ENCODE data around the gene CHKB. TPM values are rescaled to one million over a fixed set of nuclear protein-coding genes. Genes with fewer than 3 reads are reported as not detected.
A peak's percentile ranks its signal among the peaks of the same experiment; 100 is the strongest.

Gene CHKB
- total RNA-seq, 1 donor from 2014 or later, result 27.1 TPM

DNA sequence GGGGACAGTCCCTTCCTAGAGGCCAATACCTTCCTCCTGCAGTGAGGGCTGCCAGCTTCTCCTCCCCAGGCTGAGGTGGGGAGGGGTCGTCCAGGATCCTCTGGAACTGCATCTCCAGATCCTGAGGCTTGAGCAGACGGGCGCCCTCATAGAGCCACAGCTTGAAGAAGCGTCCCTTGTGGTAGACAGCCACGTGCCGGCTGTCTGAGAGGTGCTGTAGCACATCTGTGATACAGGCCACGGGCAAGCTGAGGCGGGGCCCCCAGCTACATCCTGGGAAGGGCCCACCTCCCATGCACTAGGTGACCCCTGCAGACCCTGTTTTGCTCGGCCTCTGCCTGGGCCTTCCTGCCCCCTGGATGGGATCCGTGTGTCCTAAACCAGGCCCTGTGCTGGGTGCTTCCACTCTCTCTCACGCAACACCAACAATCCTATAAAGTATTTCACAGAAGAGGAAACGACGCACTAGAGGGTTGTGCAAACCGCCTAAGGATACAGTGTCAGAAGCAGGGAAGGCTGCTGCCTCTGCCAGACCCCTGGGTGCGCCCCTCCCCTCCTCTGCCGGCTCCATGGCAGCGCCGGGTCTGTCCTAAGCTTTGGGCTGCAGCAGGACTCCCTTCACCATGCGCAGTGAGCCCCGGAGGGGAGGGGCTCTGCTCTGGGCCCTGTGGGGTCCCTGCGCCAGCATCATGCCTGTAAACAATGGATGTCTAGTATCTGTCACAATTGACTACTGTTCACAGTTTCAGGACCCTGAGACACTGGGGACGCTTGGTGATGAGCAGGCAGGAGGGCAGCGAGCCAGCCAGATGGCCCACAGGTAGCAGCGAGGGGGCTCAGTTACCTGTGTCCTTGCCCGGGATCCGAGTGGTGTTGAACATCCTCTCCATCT lies 8.9 kb downstream of the CHKB start:
- no peak for DNase-seq (ENCODE audit: low read depth)

DNA sequence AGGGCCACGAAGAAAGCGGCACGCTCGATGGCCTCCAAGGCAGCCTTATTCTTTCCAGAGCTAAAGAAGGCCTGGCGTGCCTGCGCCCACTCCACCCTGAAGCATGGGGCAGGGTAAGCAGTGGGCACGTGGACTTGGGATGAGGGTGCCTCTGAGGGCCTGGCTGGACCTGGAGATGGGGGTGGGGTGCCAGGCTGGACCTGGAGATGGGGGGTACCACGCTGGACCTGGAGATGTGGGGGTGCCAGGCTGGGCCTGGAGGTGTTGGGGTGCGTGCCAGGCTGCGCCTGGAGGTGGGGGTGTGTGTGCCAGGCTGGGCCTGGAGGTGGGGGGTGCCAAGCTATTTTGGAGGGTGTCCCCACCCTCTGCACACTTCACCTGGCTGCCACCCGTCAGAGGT lies 9.7 kb downstream of the CHKB start:
- no peak for DNase-seq (ENCODE audit: low read depth)

DNA sequence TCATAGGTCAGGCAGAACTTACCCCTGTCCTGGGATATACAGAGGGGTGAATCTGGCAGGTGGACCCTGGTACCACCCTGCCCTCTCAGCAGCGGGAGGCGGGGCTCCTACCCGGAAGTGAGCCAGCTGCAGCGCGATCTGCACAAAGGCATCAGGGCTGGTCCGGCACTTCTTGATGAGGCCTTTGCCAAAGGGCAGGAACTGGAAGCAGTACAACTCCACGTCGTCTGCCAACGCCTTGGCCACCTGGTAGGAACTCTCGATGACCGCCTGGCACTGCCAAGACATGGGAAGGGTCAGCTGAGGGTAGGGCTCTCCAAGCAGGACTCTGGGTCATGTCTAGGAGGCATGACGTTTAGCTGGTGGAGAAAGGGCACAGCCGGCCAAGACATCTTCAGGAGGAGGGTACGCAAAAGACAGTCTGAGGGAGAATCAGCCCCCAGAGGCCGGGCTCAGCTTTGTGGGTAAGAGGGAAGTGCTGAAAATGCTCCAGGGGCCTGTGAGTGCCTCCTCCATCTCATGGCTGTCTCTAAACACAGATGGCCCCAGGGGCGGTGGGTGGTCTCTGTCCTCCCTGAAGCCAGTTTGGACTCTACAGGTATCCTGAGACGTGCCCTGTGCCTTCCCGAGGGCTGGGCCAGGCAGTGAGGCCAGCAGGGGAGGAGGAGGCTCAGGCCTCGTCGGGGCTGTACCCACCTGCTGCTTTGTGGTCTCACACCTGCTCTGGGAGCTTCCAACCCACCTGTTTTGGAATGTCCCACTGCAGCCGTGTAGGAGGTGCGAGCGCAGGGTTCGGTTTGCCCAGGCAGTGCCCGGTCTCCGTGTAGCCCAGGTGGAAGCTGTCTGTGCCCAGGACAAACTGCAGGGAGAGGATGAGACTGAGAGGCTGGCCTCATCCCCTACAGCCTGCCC lies 11.1 kb downstream of the CHKB start:
- DNase-seq (ENCODE audit: low read depth), result no peak

DNA sequence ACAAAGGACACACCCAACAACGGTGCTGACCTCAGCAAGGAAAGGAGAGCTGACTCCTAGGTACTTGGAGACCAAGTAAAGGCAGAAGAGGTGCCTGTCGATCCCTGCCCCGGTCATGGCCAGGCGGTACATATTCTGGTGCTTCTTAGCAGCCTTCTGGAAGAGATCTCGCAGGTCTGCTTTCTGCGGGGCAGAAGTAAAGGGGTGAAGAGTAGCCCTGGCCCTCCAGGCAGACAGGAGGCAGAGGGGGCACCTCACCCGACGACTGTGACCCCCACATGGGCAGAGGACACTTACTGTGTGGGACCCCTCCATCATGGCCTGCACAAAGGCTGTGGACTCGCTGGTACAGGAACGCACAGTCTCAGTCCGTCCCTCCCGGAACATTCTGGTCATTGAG lies 11.8 kb downstream of the CHKB start:
- no peak for DNase-seq (ENCODE audit: low read depth)

DNA sequence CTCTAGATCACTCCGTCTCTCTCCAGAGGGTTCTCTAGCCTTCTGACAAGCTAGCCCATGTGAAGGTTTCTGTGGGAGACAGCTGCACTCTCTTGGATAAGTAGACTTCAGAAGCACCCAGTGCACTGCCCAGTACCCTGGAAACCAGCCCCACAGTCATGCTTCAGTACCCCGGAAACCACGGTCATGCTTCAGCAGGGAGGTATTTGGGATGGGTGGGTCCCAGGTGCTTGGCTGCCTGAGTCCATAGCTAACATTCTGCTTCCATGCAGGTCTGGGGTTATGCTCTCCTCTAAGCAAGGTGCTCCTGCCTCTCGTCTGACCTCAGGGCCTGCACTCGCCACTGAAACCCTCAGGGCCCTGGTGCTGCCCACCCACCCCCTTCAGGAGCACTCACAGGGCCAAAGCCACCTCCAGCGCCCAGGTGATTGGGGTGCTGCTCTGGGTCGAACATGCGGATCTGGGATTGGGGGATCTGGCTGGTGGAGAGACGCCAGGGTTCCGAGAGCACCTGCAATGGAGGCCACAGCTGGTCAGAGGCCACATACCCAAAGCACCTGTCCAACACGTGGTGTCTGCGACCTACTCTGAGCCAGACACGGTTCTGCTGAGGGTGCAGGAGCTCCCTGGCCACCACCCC lies 12.6 kb downstream of the CHKB start:
- peak; percentile 61 for DNase-seq (ENCODE audit: low read depth)

DNA sequence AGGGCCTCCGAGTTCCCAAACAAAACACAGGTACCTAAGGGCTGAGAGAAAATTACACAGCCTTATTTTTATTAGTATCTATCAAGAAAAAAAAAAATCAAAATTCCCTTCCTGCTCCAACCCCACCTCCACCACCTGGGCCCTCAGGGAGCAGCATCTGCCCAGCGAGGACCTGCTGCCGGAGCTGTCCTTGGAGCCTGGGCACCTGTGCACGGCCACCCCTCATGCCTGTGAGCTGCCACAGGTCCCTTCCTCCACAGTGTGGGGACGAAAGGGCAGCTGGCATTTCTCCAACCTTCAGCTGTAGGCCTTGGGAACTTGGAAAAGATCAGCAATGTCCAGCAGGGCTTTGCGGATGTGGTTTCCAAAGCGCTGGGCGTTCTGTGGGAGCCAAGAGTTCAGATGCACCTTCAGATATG lies 13.6 kb downstream of the CHKB start:
- peak; percentile 20 for DNase-seq (ENCODE audit: low read depth)

DNA sequence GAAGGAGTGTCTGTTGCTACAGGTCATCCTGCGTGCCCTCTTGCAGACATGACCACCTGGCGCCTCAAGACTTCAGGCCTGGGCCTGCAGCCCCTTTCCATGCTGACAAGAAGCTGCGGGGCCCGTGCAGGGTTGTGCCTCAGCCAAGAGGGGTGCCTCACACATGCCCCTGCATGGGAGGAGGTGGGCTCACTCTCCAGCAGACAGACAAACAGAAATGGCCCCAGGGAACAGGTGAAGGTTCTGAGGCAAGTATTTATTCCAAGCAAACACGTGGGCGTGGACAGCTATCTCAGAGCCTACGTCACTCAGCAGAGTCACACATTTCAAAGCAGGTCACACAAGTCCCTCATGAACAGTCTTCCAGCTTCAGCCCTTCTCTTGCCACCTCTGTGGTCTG lies 14.0 kb downstream of the CHKB start:
- peak; percentile 23 for DNase-seq (ENCODE audit: low read depth)

DNA sequence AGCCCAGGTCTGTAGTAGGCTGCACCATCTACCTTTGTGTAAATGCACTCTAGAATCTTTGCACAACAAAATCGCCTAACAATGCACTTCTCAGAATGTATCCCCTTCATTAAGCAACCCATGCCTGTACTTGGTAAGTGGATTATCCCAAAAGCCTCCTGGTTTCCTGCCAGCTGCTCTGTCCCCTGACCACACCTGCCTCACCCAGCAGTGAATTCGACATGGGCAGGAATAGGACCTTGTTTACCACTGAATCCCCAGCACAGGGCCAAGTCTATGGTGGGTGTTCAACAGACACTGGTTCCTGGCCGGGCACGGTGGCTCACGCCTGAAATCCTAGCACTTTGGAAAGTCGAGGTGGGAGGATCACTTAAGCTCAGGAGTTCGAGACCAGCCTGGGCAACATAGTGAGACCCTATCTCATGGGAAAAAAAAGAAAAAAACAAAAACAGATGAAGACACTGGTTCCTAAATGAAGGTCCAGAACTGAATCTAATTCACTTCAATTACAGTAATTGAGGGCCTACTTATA lies 14.9 kb downstream of the CHKB start:
- DNase-seq (ENCODE audit: low read depth), result no peak

DNA sequence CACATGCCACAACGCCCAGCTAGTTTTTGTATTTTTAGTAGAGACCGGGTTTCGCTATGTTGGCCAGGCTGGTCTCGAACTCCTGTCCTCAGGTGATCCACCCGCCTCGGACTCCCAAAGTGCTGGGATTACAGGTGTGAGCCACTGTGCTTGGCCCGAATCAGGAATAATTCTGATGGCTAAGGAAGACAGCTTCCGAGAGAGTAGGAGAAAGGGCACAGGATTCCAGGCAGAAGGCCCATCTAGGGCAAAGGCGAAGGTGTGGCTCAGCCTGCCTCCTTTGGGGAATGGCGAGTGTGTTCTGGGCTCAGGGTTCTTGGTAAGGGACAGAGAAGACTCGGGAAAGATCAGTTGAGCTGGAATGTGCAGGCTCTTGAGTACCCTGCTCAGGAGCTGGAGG lies 18.4 kb downstream of the CHKB start:
- DNase-seq (ENCODE audit: low read depth), result no peak

DNA sequence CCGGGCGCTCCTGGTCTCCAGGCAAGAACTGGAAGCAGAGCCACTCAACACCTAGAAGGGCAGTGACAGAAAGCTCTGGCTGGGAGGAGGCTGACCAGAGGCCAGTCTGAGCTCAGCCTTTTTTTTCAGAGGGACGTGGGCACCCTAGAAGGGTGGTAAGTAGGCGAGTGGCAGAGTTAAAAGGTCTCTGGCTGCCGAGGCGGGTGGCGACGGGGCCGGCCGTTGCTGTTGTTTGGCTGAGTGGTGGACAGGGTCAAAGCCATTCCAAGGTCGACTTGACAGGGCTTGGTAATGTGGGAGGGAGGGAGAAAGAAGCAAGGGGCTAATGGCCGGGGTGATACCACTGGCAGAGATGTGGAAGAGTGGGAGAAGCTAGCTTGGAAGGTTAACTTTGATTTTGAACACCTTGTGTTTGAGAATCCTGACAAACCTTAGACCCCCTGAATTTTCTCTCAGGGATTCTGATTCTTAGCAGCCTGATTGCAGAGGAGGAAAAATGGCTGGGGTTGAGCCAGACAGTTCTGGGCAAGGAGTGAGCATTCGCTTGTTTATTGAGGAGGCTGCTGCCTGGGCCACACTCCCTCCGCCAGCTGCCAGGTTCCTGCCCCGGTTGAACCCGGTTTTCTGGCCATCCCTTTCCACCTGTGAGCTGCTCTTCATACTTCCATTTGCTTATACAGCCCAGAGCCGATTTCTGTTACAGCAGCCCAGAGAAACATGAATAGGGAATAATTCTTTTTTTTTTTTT lies 19.1 kb downstream of the CHKB start:
- no peak for DNase-seq (ENCODE audit: low read depth)

DNA sequence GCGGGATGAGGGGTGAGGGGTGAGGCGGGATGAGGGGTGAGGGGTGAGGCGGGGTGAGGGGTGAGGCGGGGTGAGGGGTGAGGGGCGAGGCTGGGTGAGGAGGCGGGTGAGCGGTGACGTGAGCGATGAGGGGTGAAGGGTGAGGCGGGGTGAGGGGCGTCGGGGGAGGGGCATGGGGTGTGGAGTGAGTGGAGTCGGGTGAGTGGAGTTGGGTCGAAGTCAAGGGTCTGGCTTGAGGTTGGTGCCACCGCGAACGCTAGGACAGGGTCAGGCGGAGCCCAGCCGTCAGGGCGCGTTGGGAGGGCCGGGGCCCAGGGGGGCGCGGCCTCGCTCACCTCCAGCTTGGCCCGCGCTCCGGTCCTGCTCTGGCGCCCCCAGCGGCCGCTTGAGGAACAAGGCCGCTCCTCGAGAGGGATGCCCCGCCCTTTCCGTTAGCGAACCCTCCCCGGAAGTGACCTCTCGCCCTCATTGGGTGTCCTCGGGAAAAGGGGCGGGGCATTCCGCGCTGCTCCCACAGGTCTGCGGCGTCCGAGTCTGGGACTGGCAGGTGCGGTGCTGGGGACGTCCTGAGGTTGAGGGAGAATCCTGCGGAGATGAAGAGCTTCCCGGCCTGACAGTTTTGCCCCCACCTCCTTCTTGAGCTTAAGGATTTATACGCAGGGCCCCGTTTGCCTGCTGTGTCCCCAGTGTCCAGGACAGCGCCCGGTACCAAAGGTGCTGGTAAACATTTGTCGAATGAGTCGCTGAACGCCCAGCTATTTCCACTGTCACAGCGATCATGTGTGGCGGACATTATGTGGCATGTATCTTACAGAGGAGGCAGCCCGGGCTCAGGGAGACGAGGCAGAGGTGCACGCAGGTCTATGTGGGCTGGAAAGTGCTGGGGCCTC lies 19.9 kb downstream of the CHKB start, which contains the start of gene SYCE3:
Gene SYCE3 (minus strand): TSS at position 397 of the 890 bp plus-strand sequence. CDS start 6,514 bp downstream, outside the sequence.
- DNase-seq (ENCODE audit: low read depth), result peak; percentile 80

DNA sequence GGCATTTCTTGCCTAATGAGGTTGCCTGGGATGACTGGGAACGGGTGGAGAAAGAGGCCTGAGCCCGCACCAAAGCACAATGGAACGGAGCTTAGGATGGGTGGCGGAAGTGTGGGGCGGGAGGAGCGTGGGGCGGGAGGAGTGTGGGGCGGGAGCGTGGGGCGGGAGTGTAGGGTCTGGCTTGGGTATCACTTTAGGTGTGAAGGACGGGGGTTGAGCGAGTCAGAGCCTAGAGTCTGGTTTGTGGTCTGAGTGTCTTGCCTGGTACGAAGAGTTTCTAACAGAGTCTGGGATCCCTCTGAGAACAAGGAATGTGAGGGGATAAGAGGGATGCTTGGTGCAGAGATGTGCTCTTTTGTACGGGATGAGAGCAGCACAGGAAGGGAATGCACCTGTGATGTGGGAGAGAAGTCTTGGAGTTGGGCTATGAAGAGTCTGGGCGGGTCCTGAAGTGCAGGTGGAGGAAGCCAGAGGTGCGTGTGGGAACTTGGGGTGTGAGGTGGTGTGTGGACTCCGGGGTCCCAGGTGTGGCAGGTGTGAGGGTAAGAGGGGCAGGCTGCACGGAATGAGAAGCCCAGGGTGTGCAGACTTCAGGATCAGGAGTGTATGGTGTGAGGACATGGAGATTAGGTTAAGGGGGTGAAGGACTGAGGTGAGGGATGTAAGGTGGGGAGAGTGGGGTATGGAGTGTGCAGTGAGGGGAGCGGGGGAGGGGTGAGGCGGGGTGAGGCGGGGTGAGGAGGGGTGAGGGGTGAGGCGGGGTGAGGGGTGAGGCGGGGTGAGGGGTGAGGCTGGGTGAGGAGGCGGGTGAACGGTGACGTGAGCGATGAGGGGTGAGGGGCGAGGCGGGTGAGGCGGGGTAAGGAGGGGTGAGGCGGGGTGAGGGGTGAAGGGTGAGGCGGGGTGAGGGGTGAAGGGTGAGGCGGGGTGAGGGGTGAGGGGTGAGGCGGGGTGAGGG lies 21.0 kb downstream of the CHKB start:
- no peak for DNase-seq (ENCODE audit: low read depth)

DNA sequence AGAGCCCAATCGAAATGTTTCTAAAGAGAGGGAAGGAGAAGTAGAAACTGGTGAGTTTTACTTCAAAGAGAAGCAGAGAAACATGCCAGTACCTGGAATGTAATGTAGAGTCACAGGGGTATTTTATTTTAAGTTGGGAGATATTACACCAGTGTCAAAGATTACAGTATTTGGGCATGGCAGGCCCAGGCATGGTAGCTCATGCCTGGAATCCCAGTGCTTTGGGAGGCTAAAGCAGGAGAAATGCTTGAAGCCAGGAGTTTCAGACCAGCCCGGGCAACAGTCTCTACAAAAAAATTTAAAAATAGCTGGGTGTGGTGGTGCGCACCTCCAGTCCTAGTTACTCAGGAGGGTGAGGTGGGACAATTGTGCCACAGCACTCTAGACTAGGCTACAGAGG lies 22.6 kb downstream of the CHKB start:
- no peak for DNase-seq (ENCODE audit: low read depth)

DNA sequence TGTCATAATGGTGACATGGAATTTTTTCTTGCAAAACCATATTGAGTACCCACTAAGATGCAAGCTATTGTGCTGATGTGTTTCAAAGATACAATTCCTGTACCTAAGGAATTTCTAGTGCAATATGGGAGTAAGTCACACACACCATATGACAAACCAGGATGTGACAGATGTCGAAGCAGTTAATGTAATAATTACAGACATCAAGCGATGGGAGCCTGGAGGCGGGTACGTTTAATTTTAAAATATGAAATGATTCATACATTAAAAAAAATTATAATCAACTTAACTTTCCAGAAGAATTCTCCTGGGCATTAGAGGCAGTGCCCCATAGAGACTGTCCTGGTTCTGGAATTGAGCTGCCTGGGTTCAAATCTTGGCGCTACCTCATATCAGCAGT lies 25.9 kb downstream of the CHKB start:
- no peak for DNase-seq (ENCODE audit: low read depth)

DNA sequence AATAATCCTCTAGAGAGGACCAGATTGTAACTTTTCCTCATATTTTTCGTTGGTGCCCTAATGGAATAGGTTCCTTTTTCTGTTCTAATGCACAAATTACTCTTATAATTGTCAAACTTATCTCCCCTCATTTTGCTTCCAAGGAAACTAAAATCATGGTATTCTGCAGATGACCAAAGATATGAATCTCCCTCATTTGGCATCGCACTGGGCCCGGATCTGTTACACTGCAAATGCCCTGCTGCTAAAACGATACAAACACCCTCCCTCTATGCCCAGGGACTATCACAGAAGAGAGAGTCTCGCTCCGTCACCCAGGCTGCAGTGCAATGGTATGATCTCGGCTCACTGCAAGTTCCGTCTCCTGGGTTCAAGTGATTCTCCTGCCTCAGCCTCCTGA lies 29.3 kb downstream of the CHKB start:
- no peak for DNase-seq (ENCODE audit: low read depth)

DNA sequence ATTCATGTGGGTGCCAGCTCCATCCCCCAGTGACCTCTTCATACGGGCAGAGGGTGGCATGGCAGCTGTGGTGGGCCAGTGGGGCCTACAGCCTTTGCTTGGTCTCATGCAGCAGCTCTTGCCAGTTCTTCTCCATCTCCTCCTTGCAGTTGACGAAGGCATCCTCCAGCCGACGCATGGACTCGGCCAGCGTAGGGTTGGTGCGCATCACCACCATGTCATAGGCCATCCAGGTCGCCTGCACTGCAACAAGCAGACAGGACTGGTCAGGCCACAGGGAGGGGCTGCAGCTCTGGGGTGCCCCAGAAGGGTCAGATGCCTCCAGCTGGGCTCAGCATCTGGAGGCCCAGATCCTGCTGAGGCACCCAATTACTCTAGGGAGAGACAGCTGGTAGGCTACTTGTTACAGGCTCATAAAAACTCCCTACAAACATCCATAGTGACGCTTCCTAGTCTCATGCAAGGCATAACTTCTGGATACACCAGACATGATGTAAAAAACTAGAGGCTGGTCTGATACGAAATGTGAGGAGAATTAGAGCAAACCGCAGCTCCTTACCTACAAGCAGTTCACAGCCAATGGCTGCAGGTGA lies 31.4 kb downstream of the CHKB start:
- no peak for DNase-seq (ENCODE audit: low read depth)

DNA sequence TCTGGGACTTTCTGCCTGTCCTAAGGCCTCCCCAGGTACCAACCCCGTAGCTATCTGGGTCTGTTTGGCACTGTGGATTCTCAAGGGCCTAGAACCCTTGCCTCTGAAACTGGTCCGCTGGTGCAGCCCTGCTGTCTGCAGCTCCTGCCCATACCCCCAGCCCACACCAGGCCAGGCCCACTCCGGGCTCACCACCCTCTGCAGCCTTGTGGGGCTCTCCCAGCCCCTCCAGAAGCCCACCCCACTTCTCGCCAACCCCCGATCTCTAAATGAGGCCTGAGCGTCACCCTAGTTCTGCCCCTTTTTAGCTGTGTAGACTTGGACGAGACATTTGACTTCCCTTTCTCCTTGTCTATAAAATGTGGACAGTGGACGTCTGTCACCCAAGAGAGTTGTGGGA lies 32.3 kb downstream of the CHKB start:
- DNase-seq (ENCODE audit: low read depth), result no peak
